GM18511 (cell line): Measurements from ENCODE around the gene CHMP2A.
A peak's percentile ranks its signal among the peaks of the same experiment; 100 is the strongest.
"Not testable (repeated sequence)": the region's sequence is repeated elsewhere in the genome, so short reads cannot be mapped to it uniquely, and the experiment has no call there.

Source experiments
- ATAC-seq: cut with Tn5 transposase; IDR thresholded peaks from one replicate; pipeline ENCODE4 v1.9.1; 2021; ENCODE audit warnings: mild to moderate bottlenecking, moderate library complexity; ENCODE audit not compliant: unreplicated experiment

Gene CHMP2A

DNA sequence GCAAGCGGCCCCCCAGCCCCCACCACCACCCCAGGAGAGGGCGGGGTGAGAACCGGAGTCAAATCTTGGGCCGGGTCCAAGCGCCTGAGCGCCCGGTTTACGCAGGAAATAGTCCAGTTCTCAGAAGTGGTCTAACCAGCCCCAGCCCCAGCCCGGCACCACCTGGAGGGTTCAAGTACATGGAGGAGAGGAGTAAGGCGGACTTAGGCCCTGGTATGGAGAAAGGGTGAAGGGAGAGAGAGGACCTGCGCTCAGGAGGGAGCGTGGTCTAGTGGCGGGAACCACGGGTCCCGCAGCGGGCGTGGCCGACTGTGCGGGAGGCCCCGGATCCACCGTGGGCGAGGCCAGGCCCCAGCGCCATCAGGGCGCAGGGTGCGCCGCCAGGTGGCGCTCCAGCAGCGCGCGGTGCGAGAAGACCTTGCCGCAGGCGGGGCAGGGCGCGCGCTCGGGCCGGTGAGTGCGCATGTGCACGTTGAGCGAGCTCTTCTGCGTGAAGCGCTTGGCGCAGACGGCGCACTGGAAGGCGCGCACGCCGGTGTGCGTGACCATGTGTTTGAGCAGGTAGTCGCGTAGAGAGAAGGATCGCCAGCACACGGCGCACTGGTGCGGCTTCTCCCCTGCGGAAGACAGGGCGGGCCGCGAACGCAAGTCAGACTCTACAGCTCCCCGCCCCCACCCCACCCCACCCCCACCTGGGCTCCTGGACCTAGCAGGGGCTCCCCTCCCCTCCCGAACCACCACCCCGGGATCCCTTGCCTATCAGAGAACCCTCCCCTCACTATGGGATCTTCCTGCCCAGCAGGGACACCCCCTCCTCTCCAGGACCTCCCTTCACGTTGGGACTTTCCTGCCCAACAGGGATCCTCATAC is 41.0 kb downstream of the CHMP2A start:
- peak; percentile 79 for ATAC-seq

DNA sequence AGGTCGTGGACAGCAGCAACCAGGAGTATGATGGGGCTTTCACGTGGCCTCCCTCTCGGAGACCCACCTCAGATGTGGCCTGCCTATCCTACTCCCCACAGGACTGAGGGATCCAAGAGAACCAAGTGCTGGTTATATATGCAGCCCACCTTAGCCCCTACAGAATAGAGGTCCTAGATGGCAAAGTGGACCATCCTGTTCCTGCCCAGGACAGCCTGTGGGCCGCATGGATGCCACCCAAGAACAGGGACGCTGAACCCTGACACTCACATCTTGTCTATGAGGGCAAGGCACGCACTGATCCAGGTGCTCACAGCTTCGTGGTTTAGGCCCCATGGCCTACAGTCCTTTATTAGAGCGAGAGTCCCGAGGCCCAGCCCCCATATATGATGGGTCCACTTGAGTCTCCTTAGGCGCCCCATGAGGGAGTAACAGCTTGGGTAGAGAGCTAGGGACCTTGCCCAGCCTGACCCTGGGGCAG is 41.7 kb downstream of the CHMP2A start:
- ATAC-seq: no peak

DNA sequence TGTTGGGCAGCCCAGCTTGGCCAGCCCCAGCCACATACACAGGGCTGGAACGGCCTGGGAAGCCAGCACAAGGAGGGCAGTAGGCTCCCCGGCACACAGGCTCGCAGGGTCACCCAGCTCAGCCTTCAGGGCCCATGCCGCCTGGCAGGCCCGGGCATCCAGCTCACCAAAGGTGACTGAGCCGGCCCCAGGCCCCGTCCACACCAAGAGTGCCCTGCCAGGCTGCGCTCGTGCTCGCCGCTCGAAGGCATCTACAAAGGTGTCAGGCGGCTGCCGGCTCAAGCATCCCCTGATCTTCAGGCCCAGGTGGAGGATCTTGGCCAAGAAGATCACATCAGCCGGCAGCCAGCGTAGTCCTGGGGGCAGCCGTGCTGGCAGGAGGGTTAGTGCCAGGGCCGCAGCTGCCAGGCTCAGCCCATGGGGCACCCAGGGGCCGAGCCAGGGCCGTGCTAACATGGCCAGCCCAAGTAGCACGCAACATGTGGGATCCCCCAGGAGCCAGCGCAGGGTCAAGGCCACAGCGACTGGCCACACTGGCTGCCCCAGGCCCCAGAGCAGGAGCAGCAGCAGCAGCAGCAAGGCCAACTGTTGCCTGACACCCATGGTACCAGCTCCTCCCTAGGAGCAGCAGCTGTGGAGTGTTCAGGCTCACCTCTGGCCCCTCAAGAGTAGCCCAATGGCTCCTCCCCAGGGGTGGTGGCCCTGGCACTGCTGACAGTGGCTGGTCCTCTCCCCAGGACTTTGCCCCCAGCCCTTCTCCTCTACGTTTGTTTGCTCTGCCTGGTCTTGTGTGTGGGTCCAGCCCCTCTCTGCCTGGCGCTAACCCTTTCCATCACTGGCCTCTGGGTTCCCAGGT is 43.3 kb downstream of the CHMP2A start, which contains the start of gene SLC27A5:
Gene SLC27A5, minus strand, starts transcription at position 640 of the 856 bp plus-strand sequence. Its CDS starts 37 bp downstream, at position 603.
- no peak for ATAC-seq

DNA sequence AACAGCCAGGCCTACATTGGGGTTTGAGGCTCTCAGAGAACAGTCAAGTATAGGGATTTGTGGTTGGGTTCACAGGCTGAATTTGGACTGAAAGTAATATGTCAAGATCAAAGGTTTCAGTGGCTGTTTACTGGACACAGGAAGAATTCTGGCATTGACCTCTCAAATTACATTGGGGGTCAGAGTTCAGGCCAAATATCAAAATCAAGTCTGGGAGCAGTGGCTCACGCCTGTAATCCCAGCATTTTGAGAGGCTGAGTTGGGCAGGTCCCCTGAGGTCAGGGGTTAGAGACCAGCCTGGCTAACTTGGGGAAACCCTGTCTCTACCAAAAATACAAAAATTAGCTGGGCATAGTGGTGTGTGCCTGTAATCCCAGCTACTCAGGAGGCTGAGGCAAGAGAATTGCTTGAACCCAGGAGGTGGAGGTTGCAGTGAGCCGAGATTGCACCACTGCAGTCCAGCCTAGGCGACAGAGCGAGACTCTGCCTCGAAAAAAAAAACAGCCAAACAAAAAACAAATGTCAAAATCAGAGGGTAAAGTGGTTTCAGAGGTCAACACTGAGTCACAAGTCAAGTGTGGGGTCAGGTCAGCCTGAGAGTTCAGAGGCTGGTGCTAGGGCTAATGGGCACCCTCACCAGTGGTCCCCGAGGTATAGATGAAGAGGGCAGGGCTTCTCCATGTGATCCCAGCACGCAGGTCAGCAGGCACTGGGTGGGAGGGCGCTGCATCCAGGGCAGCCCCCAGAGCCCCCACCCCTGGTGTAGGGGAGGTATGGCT is 44.6 kb downstream of the CHMP2A start:
- ATAC-seq: no peak

DNA sequence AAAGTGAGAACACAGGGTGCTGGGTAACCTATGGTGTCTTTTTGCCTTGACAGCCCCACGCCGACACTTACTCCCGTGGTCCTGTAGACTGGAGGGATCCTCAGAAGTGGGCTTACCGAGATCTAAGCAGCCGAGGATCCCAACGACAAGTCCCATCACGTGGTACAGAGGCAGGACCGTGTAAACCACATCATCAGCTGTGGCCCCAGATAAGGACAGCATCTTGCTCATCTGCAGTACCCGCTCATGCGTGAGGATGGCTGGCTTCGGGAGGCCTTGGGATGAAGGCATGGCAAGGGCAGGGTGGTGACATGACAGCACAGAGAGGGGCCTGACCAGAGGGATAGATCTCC is 45.2 kb downstream of the CHMP2A start:
- ATAC-seq: no peak

DNA sequence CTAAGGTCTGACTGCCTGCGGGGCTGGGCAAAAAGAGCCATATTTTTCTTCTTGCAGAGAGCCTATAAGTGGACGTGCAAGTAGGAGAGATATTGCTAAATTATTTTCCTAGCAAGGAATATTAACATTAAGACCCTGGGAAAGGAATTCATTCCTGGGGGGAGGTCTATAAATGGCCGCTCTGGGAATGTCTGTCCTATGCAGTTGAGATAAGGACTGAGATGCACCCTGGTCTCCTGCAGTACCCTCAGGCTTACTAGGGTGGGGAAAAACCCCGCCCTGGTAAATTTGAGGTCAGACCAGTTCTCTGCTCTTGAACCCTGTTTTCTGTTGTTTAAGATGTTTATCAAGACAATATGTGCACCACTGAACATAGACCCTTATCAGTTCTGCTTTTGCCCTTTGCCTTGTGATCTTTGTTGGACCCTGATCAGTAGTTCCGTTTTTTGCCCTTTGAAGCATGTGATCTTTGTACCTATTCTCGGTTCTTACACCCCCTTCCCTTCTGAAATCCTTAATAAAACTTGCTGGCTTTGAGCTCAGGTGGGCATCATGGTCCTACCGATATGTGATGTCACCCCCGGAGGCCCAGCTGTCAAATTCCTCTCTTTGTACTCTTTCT is 47.2 kb downstream of the CHMP2A start:
- not testable (repeated sequence) for ATAC-seq
